Osteoblast (primary cell): ENCODE data around the gene RARB. TPM values are rescaled to one million over a fixed set of nuclear protein-coding genes. Genes with fewer than 3 reads are reported as not detected.

ENCODE experiments used
- DNase-seq: peaks from one replicate; pipeline ENCODE4 v3.0.0; 2011; ENCODE audit warnings: low spot score, mixed read lengths; ENCODE audit not compliant: insufficient read length; ENCODE audit errors: missing footprints
- H2AFZ ChIP-seq: 2 replicates; pipeline ENCODE4 v1.6.0; 2011; ENCODE audit warnings: mild to moderate bottlenecking, low read length
- H3K27ac ChIP-seq: 2 replicates; pipeline ENCODE4 v1.5.1; 2011; ENCODE audit warnings: mild to moderate bottlenecking, low read depth, low read length, moderate library complexity
- H3K27me3 ChIP-seq: 2 replicates; pipeline ENCODE4 v1.6.0; 2012; ENCODE audit warnings: mild to moderate bottlenecking, control low read depth, inconsistent platforms, low read length, moderate library complexity; ENCODE audit not compliant: insufficient read depth
- H3K36me3 ChIP-seq: 2 replicates; pipeline ENCODE4 v1.5.1; 2011; ENCODE audit warnings: mild to moderate bottlenecking, low read length, control low read depth, moderate library complexity; ENCODE audit not compliant: insufficient read depth
- H3K4me1 ChIP-seq: 2 replicates; pipeline ENCODE4 v1.5.1; 2011; ENCODE audit warnings: mild to moderate bottlenecking, low read length, control low read depth, moderate library complexity; ENCODE audit not compliant: insufficient read depth
- H3K4me2 ChIP-seq: 2 replicates; pipeline ENCODE4 v1.6.0; 2011; ENCODE audit warnings: mild to moderate bottlenecking, low read length; ENCODE audit not compliant: insufficient read depth
- H3K4me3 ChIP-seq: fragments of 200-600 bp; sonication (generic); 3 replicates; pipeline ENCODE4 v1.5.1; 2012; ENCODE audit warnings: mild to moderate bottlenecking, low read length, inconsistent platforms; ENCODE audit not compliant: insufficient read depth
- H3K79me2 ChIP-seq: 2 replicates; pipeline ENCODE4 v1.6.0; 2012; ENCODE audit warnings: mild to moderate bottlenecking, low read length, control low read depth, inconsistent platforms; ENCODE audit not compliant: insufficient read depth
- H3K9me3 ChIP-seq: 2 replicates; pipeline ENCODE4 v1.5.1; 2011; ENCODE audit warnings: low read depth, low read length, control low read depth
- H4K20me1 ChIP-seq: 2 replicates; pipeline ENCODE4 v1.6.0; 2012; ENCODE audit warnings: mild to moderate bottlenecking, low read length, control low read depth; ENCODE audit not compliant: insufficient read depth
- CTCF ChIP-seq: IDR thresholded peaks from 2 replicates; pipeline ENCODE4 v1.5.1; 2011; ENCODE audit warnings: mild to moderate bottlenecking, low read depth, low read length, moderate library complexity; ENCODE audit errors: extremely low read depth
- total RNA-seq: library from RNA; depleted of rRNA; stranded (reverse); fragments of >200 nt; gene quantifications from 2 replicates; pipeline ENCODE4 v1.2.3, GENCODE V29; 2012

RARB gene
- total RNA-seq, 1 donor, result 7.6 TPM

- Histone ChIP-seq H3K4me1 (no peaks in the 10 kb centered on the region), H3K27ac (no peak overlapping the region), H3K4me2 (no peak overlapping the region), H3K4me3 (no peak overlapping the region), H3K36me3 (no peaks in the 10 kb centered on the region), H2AFZ (no peak overlapping the region), H3K9me3 (no peaks in the 10 kb centered on the region), H3K27me3 (no peaks in the 10 kb centered on the region), H3K79me2 (no peaks in the 10 kb centered on the region), H4K20me1 (no peaks in the 10 kb centered on the region)
- no peak for DNase-seq
- no peak for TF ChIP-seq CTCF
These were observed 31.8 kb upstream of the RARB start for GRCh38 chr3:25396251-25396650.

GRCh38 chr3:25396686-25397085, 31.4 kb upstream of the RARB start:
- DNase-seq, result no peak
- H3K36me3 ChIP-seq, result no peaks in the 10 kb centered on the region

GRCh38 chr3:25397150-25397549, 30.9 kb upstream of the RARB start:
- Histone ChIP-seq H4K20me1 (no peaks in the 10 kb centered on the region), H3K79me2 (no peaks in the 10 kb centered on the region), H3K9me3 (no peaks in the 10 kb centered on the region), H3K27ac (no peak overlapping the region), H3K4me2 (no peak overlapping the region), H3K4me1 (no peaks in the 10 kb centered on the region), H3K4me3 (no peak overlapping the region), H3K36me3 (no peaks in the 10 kb centered on the region), H2AFZ (no peak overlapping the region), H3K27me3 (no peaks in the 10 kb centered on the region)
- DNase-seq, result no peak
- TF ChIP-seq CTCF, result no peak

More at GRCh38 chr3:25396686-25397085, 31.4 kb upstream of the RARB start:
- H4K20me1 ChIP-seq, result no peaks in the 10 kb centered on the region
- H3K4me2 ChIP-seq, result no peak overlapping the region
- H3K4me3 ChIP-seq, result no peak overlapping the region
- H3K27ac ChIP-seq, result no peak overlapping the region
- no peaks in the 10 kb centered on the region for H3K27me3 ChIP-seq
- no peak overlapping the region for H2AFZ ChIP-seq
- H3K9me3 ChIP-seq, result no peaks in the 10 kb centered on the region
- no peaks in the 10 kb centered on the region for H3K4me1 ChIP-seq
- TF ChIP-seq CTCF, result no peak
- H3K79me2 ChIP-seq, result no peaks in the 10 kb centered on the region

GRCh38 chr3:25400587-25400986, 27.5 kb upstream of the RARB start:
- no peak overlapping the region for H3K4me2 ChIP-seq
- H3K4me3 ChIP-seq, result no peak overlapping the region
- H3K9me3 ChIP-seq, result no peaks in the 10 kb centered on the region
- no peak overlapping the region for H2AFZ ChIP-seq
- no peak for DNase-seq
- no peaks in the 10 kb centered on the region for H4K20me1 ChIP-seq
- no peak for TF ChIP-seq CTCF
- H3K27me3 ChIP-seq, result no peaks in the 10 kb centered on the region
- no peaks in the 10 kb centered on the region for H3K36me3 ChIP-seq
- H3K4me1 ChIP-seq, result no peaks in the 10 kb centered on the region
- no peak overlapping the region for H3K27ac ChIP-seq
- H3K79me2 ChIP-seq, result no peaks in the 10 kb centered on the region
